IMR-90 (cell line): Measurements from ENCODE around the gene PRDM15.

Experiments used
- BHLHE40 ChIP-seq: fragments of 150-350 bp; IDR thresholded peaks from 2 replicates; pipeline ENCODE4 v1.6.1; 2016; ENCODE audit warnings: mild to moderate bottlenecking, low read depth, low read length
- CEBPB ChIP-seq: IDR thresholded peaks from 2 replicates; pipeline ENCODE4 v1.6.1; 2012; ENCODE audit warnings: low read depth, low read length, improper control_type of control experiment
- CHD1 ChIP-seq: IDR thresholded peaks from 2 replicates; pipeline ENCODE4 v1.6.1; 2012; ENCODE audit warnings: low read depth, low read length, improper control_type of control experiment
- FOS ChIP-seq: fragments of 150-350 bp; IDR thresholded peaks from 2 replicates; pipeline ENCODE4 v1.6.1; 2016; ENCODE audit warnings: low read depth, low read length
- MAFK ChIP-seq: IDR thresholded peaks from 2 replicates; pipeline ENCODE4 v1.6.1; 2012; ENCODE audit warnings: low read depth, low read length, improper control_type of control experiment
- MXI1 ChIP-seq: IDR thresholded peaks from 2 replicates; pipeline ENCODE4 v1.6.1; 2012; ENCODE audit warnings: low read depth, mild to moderate bottlenecking, low read length, moderate library complexity, borderline replicate concordance
- POLR2A ChIP-seq: IDR thresholded peaks from 2 replicates; pipeline ENCODE4 v1.6.1; 2012; ENCODE audit warnings: mild to moderate bottlenecking, low read depth, low read length
- RAD21 ChIP-seq: IDR thresholded peaks from 2 replicates; pipeline ENCODE4 v1.6.1; 2012; ENCODE audit warnings: low read length, improper control_type of control experiment
- RCOR1 ChIP-seq: IDR thresholded peaks from 2 replicates; pipeline ENCODE4 v1.6.1; 2012; ENCODE audit warnings: mild to moderate bottlenecking, low read length, improper control_type of control experiment; ENCODE audit not compliant: insufficient replicate concordance
- RFX5 ChIP-seq: IDR thresholded peaks from 2 replicates; pipeline ENCODE4 v1.8.0; 2012; ENCODE audit warnings: low read depth, mild to moderate bottlenecking, low read length, moderate library complexity
- SMC3 ChIP-seq: fragments of 150-350 bp; IDR thresholded peaks from 2 replicates; pipeline ENCODE4 v1.6.1; 2016; ENCODE audit warnings: low read depth, mild to moderate bottlenecking, antibody characterized with exemption, low read length, moderate library complexity
- TF ChIP-seq, protein P1 (sequence below): fragments of 150-350 bp; IDR thresholded peaks from 2 replicates; pipeline ENCODE4 v1.6.1; 2017; ENCODE audit warnings: mild to moderate bottlenecking, antibody characterized with exemption, low read length, low read depth
- TF ChIP-seq, protein P2 (sequence below): conservative IDR thresholded peaks from 2 replicates; pipeline ENCODE4 v1.5.1; 2012; ENCODE audit warnings: mild to moderate bottlenecking, low read depth, low read length, improper control_type of control experiment

DNA sequence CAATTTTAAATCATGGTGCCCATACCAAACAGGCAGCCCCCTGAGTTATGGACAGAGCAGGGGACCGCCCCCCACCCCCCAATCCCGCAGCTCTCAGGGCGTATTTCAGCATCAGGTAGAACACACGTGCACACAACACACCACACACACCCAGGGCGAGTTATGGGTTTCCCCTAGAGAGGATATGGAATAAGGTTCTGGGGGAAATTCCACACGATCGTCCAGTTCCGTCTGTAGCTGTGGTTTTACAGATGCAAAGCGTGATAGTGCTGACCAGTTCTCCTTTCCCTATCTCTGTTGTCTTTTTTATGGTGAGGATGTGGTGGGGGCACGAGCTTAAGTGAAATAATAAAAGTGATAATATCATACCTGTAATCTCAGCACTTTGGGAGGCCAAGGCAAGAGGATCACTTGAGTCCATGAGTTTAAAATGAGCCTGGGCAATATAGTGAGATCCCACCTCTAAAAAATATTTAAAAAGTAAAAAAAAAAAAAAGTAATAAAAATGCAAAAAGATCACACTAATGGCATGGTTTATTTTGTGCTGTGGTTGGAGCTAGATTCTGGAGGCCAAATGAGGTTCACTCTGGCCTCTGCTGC is 49.6 kb upstream of the PRDM15 start:
- TF ChIP-seq, protein P1, sequence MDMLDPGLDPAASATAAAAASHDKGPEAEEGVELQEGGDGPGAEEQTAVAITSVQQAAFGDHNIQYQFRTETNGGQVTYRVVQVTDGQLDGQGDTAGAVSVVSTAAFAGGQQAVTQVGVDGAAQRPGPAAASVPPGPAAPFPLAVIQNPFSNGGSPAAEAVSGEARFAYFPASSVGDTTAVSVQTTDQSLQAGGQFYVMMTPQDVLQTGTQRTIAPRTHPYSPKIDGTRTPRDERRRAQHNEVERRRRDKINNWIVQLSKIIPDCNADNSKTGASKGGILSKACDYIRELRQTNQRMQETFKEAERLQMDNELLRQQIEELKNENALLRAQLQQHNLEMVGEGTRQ: no peak
- TF ChIP-seq, protein P2, sequence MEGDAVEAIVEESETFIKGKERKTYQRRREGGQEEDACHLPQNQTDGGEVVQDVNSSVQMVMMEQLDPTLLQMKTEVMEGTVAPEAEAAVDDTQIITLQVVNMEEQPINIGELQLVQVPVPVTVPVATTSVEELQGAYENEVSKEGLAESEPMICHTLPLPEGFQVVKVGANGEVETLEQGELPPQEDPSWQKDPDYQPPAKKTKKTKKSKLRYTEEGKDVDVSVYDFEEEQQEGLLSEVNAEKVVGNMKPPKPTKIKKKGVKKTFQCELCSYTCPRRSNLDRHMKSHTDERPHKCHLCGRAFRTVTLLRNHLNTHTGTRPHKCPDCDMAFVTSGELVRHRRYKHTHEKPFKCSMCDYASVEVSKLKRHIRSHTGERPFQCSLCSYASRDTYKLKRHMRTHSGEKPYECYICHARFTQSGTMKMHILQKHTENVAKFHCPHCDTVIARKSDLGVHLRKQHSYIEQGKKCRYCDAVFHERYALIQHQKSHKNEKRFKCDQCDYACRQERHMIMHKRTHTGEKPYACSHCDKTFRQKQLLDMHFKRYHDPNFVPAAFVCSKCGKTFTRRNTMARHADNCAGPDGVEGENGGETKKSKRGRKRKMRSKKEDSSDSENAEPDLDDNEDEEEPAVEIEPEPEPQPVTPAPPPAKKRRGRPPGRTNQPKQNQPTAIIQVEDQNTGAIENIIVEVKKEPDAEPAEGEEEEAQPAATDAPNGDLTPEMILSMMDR: no peak
- TF ChIP-seq POLR2A (no peak), CEBPB (no peak), SMC3 (no peak), MXI1 (no peak), RCOR1 (no peak), MAFK (no peak), RAD21 (no peak), RFX5 (no peak), CHD1 (no peak), FOS (no peak), BHLHE40 (no peak)
